Stimulated activated CD8-positive, alpha-beta memory T cell treated with anti-CD3 and anti-CD28 coated beads, Interleukin-12 subunit alpha, Interleukin-12 subunit beta, amount 100 ng/mL, for 24 hours (primary cell): ENCODE data around the gene PARD3.

Source experiments
- DNase-seq: peaks from one replicate; pipeline ENCODE4 v3.0.0-alpha.2; 2020; ENCODE audit errors: extremely low read depth

Gene PARD3

GRCh38 chr10:34538281-34538829, 276.7 kb downstream of the PARD3 start:
- no peak for DNase-seq

- no peak for DNase-seq
Observed at GRCh38 chr10:34537629-34538231, 277.4 kb downstream of the PARD3 start.

GRCh38 chr10:34535872-34536271, 279.2 kb downstream of the PARD3 start:
- DNase-seq, result no peak

- no peak for DNase-seq
Observed at GRCh38 chr10:34530778-34531177, 284.3 kb downstream of the PARD3 start.

- DNase-seq, result no peak
Observed at GRCh38 chr10:34528320-34528719, 286.8 kb downstream of the PARD3 start.

- DNase-seq, result no peak
Observed at GRCh38 chr10:34526758-34527730, 288.1 kb downstream of the PARD3 start.

- no peak for DNase-seq
Observed at GRCh38 chr10:34526186-34526585, 288.9 kb downstream of the PARD3 start.

- DNase-seq, result no peak
Observed at GRCh38 chr10:34524369-34525091, 290.6 kb downstream of the PARD3 start.

- no peak for DNase-seq
Observed at GRCh38 chr10:34523017-34523767, 291.9 kb downstream of the PARD3 start.

GRCh38 chr10:34522546-34522945, 292.6 kb downstream of the PARD3 start:
- DNase-seq, result no peak

GRCh38 chr10:34520510-34520909, 294.6 kb downstream of the PARD3 start:
- DNase-seq, result no peak

- DNase-seq, result no peak
Observed at GRCh38 chr10:34520084-34520483, 295.0 kb downstream of the PARD3 start.

GRCh38 chr10:34514290-34514689, 300.8 kb downstream of the PARD3 start:
- no peak for DNase-seq

- no peak for DNase-seq
Observed at GRCh38 chr10:34513636-34514035, 301.5 kb downstream of the PARD3 start.

- no peak for DNase-seq
Observed at GRCh38 chr10:34507217-34507616, 307.9 kb downstream of the PARD3 start.

GRCh38 chr10:34506786-34507185, 308.3 kb downstream of the PARD3 start:
- no peak for DNase-seq

GRCh38 chr10:34505338-34505737, 309.8 kb downstream of the PARD3 start:
- DNase-seq, result no peak

- no peak for DNase-seq
Observed at GRCh38 chr10:34504534-34504933, 310.6 kb downstream of the PARD3 start.

- DNase-seq, result no peak
Observed at GRCh38 chr10:34503704-34504103, 311.4 kb downstream of the PARD3 start.

- no peak for DNase-seq
Observed at GRCh38 chr10:34499612-34500279, 315.4 kb downstream of the PARD3 start.

- DNase-seq, result no peak
Observed at GRCh38 chr10:34498821-34499220, 316.3 kb downstream of the PARD3 start.
